Activated naive CD4-positive, alpha-beta T cell (primary cell): ENCODE data around the gene SRGAP2C.
"Not testable (repeated sequence)": the region's sequence is repeated elsewhere in the genome, so short reads cannot be mapped to it uniquely, and the experiment has no call there.

ENCODE experiments used
- DNase-seq, 4 experiments: peaks; one replicate each; lab custom pipeline; 2025; lab: John Stamatoyannopoulos, UW

The SRGAP2C gene

GRCh38 chr1:121227544-121228330 is 43.0 kb downstream of the SRGAP2C start:
- DNase-seq: not testable (repeated sequence)

- not testable (repeated sequence) for DNase-seq
Observed at GRCh38 chr1:121230636-121231035, 45.9 kb downstream of the SRGAP2C start.

DNA sequence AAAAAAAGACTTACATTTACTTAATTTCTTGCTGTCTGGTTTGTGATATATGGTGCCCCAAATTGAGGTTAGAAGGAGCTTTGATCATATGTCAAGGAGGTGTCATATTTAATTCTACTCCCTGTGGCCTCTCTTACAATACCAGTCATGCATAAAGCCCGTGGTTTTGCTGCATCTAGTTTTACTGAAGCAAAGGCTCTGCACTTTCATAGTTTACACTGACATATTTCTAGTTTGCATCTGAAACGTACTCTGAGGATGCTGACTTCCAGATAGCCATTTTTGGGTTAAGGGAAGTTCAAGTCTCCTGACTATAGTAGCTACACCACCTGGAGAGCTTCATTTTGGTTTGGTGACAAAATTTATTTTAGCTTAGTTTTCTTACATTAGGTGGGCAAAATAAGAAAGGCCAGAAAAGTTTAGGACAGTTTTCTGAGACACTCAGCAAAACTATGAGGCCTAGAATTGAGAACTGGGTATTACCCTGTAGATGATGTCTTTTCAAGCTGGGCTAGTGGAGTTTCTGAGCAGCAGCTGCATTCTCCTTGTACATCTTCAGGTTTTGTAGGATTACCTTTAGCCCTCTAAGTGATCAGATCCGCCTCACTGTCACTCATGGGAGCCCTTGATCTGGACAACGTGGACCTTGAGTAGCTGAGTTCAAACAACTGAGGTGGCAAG is 47.8 kb downstream of the SRGAP2C start:
- not testable (repeated sequence) for DNase-seq

DNA sequence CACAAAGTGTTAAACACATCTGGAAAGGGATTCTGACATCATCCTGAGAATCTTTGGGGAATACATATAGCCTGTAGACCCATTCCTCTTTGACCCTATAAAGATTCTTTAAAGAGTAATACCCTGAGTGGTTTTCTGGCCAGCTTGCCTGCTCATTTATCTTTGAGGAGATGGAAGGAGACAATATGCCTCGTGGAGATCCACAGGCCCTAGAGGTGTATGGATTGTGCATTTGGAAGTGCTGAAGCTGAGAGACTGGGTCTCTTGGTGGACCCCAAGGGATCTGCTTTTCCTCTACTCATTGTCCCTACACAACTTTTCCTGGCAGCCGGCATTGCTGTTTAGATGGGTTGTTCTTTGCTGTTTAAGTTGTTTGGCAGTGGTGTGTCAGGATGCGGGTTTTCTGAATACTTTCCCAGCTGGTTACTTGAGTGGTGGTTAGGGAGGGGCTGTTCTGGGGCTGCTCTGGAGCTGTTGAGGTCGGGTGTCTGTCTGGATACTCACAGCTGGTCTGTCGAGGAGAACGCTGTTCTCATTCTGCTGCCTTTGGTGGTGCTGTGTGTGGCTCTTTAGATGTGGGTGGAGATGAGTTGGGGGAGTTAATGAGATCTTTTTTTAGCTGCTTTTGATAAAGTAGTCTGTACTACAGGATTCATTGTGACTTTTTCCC is 49.5 kb downstream of the SRGAP2C start:
- DNase-seq: not testable (repeated sequence)

- DNase-seq: not testable (repeated sequence)
Observed at GRCh38 chr1:121238384-121238783, 53.6 kb downstream of the SRGAP2C start.

DNA sequence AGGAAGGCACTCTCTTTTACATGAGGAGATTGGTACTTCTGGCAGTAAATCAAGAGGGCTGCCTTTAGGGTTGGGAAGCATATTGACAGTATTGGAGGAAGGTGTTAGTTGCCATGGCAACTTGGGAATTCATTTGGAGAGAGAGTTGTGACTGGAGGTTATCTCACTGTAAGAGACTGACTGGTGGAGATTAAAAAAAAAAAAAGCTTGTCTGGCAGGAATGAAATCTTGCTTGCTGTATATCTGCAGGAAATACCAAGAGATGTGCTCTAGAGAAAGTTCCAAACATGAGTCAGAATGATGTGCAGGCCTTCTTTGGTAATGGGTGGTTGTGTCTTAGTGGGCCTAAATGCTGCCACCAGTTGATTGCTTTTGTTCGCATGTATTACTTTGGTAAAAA is 59.1 kb downstream of the SRGAP2C start:
- not testable (repeated sequence) for DNase-seq

- DNase-seq: not testable (repeated sequence)
Observed at GRCh38 chr1:121246399-121246798, 61.6 kb downstream of the SRGAP2C start.

- DNase-seq: not testable (repeated sequence)
Observed at GRCh38 chr1:121252656-121253055, 67.9 kb downstream of the SRGAP2C start.

GRCh38 chr1:121254618-121255017 is 69.8 kb downstream of the SRGAP2C start:
- not testable (repeated sequence) for DNase-seq

DNA sequence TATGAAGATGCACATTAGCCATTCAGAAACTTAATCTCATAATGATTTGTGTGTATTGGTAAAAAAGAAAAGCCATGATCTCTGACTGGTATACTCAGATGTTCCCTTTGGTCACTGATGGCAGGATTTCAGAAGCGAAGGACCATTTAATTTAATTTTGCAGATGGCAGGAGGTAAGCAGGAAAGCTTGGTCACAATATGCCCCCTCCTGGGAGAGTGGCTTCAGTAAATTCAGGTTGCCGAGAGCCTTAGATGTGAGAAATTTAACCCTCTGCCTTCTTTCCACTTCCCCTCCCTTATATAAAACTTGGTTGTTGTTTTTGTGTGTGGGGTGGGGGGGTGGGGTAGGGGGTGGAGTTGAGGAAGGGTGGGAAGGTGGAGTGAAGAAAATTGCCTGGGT is 72.9 kb downstream of the SRGAP2C start:
- not testable (repeated sequence) for DNase-seq

DNA sequence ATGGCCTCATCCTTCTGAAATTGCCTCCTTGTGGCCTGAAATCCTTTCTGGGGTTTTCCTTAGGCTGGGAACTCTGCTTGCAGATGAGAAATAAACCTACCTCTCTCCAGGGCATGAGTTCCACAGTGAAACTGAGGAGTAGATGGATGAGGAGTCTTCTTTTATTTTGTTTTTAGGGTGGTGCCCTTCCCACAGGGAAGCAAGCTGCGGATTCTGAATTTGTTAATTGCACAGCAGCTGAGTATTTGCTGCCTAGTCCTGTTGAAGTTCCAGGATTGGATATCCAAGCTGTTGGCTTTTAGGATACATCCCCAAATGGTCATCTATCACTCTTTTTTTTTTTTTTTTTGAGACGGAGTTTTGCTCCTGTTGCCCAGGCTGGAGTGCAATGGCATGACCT is 73.4 kb downstream of the SRGAP2C start:
- DNase-seq: not testable (repeated sequence)

DNA sequence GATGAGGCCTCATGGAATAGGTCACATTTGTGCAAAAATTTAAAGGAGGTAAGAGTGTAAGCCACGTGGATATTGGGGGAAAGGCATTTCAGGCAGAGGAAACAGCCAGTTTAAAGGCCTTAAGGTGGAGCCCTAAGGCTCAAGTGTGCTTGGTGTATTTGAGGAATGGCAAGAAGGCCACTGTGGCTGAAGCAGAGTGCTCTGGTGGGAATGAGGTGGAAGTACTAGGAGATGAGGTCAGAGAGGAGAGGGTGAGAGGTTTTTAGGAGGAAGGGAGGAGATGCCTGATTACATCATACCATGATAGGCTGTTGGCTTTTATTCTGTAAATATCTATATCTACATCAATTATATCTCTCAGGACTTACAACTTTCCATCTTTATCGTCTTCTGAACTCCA is 75.4 kb downstream of the SRGAP2C start:
- not testable (repeated sequence) for DNase-seq

GRCh38 chr1:121262163-121262562 is 77.4 kb downstream of the SRGAP2C start:
- not testable (repeated sequence) for DNase-seq

- DNase-seq: not testable (repeated sequence)
Observed at GRCh38 chr1:121263789-121264244, 79.0 kb downstream of the SRGAP2C start.

GRCh38 chr1:121267072-121267471 is 82.3 kb downstream of the SRGAP2C start:
- DNase-seq: not testable (repeated sequence)

- DNase-seq: not testable (repeated sequence)
Observed at GRCh38 chr1:121269309-121269708, 84.5 kb downstream of the SRGAP2C start.

DNA sequence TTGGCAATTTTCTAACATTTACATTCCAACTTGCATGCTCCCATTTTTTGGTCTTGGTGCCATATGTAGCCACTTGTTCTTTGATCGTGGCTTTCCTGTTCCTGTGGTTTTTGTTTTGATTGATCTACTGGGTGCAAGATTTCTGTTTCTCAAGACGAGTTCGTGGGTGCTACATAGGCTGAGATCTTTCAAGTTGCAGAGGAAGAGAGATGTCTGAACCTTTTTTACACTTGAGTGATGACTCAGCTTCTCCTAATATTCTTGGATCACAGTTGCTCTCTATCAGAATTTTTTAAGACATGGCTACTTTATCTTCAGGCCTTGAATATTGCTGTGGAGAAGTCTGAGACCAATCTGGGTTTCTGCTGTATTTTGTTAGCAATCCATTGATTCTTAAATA is 85.2 kb downstream of the SRGAP2C start:
- DNase-seq: not testable (repeated sequence)

- not testable (repeated sequence) for DNase-seq
Observed at GRCh38 chr1:121271143-121271715, 86.5 kb downstream of the SRGAP2C start.

- not testable (repeated sequence) for DNase-seq
Observed at GRCh38 chr1:121275435-121275834, 90.7 kb downstream of the SRGAP2C start.

DNA sequence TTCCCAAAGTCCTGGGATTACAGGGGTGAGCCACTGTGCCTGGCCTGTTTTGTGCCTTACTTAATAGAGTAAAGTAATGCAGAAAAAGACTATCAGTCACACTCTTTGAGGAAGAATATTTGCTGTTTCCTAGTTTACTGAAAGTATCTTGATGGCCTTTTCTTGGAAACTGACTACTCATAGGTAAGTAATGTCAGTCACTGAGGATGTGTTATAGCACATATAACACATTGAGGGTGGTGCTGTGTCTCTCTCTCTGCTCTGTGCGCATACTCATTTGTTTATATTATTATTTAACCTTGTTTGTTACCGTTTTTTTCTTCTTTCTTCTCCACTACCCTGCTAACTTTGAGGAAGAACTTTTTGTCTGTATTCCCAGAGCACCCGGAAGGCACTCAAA is 93.4 kb downstream of the SRGAP2C start:
- not testable (repeated sequence) for DNase-seq

DNA sequence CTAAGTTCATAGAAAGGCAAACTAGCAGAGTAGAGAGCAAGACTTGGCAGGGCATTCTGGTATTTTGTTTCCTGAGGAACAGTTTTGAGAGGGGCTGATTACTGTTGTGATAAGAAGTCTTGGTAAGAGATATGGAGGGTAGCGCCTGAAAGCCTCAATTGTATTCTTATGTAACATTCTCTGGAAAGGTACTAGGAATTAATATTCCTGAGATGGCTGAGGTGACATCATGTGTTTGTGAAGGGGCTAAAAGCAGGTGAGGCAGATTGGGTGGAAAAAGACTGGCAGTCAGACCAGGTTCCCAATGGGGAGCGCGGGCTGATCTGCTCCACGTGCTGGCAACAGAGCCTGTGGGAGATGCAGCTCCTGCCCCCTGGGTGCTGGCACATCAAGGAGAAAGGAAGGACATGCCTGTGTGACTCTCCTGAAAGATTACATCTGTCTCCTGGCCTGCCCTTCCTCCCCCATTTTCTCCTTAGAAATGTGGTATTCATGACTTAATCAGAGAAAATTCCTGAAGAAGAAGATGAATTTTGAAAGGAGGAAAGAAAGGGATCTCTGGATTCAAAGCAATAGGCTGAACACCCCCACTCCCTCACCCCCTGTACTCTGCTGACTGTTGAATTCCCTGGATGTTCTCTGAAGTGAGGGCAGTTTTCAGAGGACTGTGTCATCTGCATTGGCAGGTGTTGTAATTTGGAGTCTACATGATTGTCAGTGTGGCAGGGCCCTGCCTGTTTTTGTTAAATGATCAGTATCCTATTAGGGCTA is 94.2 kb downstream of the SRGAP2C start:
- not testable (repeated sequence) for DNase-seq
